H1 (cell line): ENCODE data around the gene ELOA2. TPM values are rescaled to one million over a fixed set of nuclear protein-coding genes. Genes with fewer than 3 reads are reported as not detected.

Experiments
- CTCF ChIA-PET: fragments of 300-600 bp; sonication (Branson Sonifier 250); formaldehyde crosslinking; loops from one replicate; lab custom pipeline; 2021; ENCODE audit not compliant: partially characterized antibody; lab: Charles Lee
- POLR2A ChIA-PET: fragments of 300-600 bp; sonication (Branson Sonifier 250); formaldehyde crosslinking; loops from one replicate; lab custom pipeline; 2021; ENCODE audit warnings: inconsistent platforms; ENCODE audit not compliant: partially characterized antibody; lab: Charles Lee
- DNase-seq, 2 experiments: peaks; one replicate each; pipeline versions ENCODE4 v3.0.0 to v3.0.0-alpha.2; 2010 to 2022; ENCODE audit warnings: low spot score in 2 of 2, low read depth in 1 of 2, mixed read lengths in 1 of 2
- FAIRE-seq: peaks from 2 replicates; lab custom pipeline; 2011; peaks lifted over from hg19 to GRCh38; lab: Jason Lieb, UNC
- H2AFZ ChIP-seq: 2 replicates; pipeline ENCODE4 v1.8.1; 2012; ENCODE audit warnings: low read length, inconsistent platforms
- H2AK5ac ChIP-seq: 2 replicates; pipeline ENCODE4 v1.6.1; 2013; ENCODE audit warnings: low read depth, low read length
- H2BK120ac ChIP-seq: replicated peaks from 2 replicates; pipeline ENCODE3; 2013; ENCODE audit warnings: low read depth, low read length, inconsistent platforms
- H2BK12ac ChIP-seq: 2 replicates; pipeline ENCODE4 v1.6.1; 2013; ENCODE audit warnings: low read depth, low read length
- H2BK15ac ChIP-seq: 2 replicates; pipeline ENCODE4 v1.6.1; 2013; ENCODE audit warnings: low read length
- H2BK20ac ChIP-seq: 2 replicates; pipeline ENCODE4 v1.6.1; 2013; ENCODE audit warnings: low read length
- H2BK5ac ChIP-seq: 2 replicates; pipeline ENCODE4 v1.6.1; 2013; ENCODE audit warnings: low read depth, low read length
- H3K14ac ChIP-seq: 2 replicates; pipeline ENCODE4 v1.6.1; 2013; ENCODE audit warnings: inconsistent platforms; ENCODE audit not compliant: insufficient read length
- H3K18ac ChIP-seq: 2 replicates; pipeline ENCODE4 v1.6.1; 2013; ENCODE audit warnings: low read length; ENCODE audit errors: extremely low read depth
- H3K23ac ChIP-seq: 2 replicates; pipeline ENCODE4 v1.6.1; 2013; ENCODE audit warnings: inconsistent platforms; ENCODE audit not compliant: insufficient read length
- H3K23me2 ChIP-seq: 2 replicates; pipeline ENCODE4 v1.6.1; 2013; ENCODE audit warnings: low read depth, low read length
- H3K27ac ChIP-seq: 2 replicates; pipeline ENCODE4 v1.6.1; 2011; ENCODE audit warnings: low read depth, low read length, inconsistent platforms
- H3K27me3 ChIP-seq, 4 experiments: replicated peaks in 1 of 4; 1 replicate in 1 of 4; 2 replicates in 3 of 4; pipeline versions ENCODE4 v1.6.1 to v1.8.1; 2011 to 2013; ENCODE audit warnings: low read length in 3 of 4, mild to moderate bottlenecking in 3 of 4, inconsistent platforms in 2 of 4, mixed read lengths in 2 of 4, moderate library complexity in 1 of 4; ENCODE audit not compliant: control insufficient read depth in 3 of 4, insufficient read depth in 3 of 4; ENCODE audit errors: extremely low read depth in 1 of 4
- H3K36me3 ChIP-seq, 4 experiments: 2 replicates each; pipeline versions ENCODE4 v1.6.1 to v1.8.1; 2011 to 2013; ENCODE audit warnings: mild to moderate bottlenecking in 4 of 4, low read length in 3 of 4, moderate library complexity in 2 of 4, control low read depth in 1 of 4, inconsistent platforms in 1 of 4; ENCODE audit not compliant: insufficient read depth in 4 of 4, control insufficient read depth in 2 of 4
- H3K4ac ChIP-seq: replicated peaks from 2 replicates; pipeline ENCODE3; 2013; ENCODE audit warnings: low read length, low read depth, mixed read lengths, inconsistent platforms; ENCODE audit not compliant: insufficient read length
- H3K4me1 ChIP-seq, 4 experiments: replicated peaks in 1 of 4; 1 replicate in 1 of 4; 2 replicates in 3 of 4; pipeline versions ENCODE4 v1.6.1 to v1.8.1; 2011 to 2013; ENCODE audit warnings: low read length in 3 of 4, inconsistent platforms in 2 of 4, mixed read lengths in 1 of 4; ENCODE audit not compliant: insufficient read depth in 4 of 4, control insufficient read depth in 3 of 4
- H3K4me2 ChIP-seq, 2 experiments: 2 replicates each; pipeline versions ENCODE4 v1.6.1 to v1.8.1; 2011 to 2013; ENCODE audit warnings: low read depth in 2 of 2, low read length in 2 of 2, control low read depth in 1 of 2, inconsistent platforms in 1 of 2, mild to moderate bottlenecking in 1 of 2; ENCODE audit not compliant: insufficient read depth in 1 of 2
- H3K4me3 ChIP-seq, 4 experiments: fragments of 200-600, 300-600 bp in 1 of 4; sonication (generic), shearing (Covaris generic), sonication (Bioruptor Twin) in 1 of 4; 2 replicates each; pipeline versions ENCODE4 v1.5.1 to v1.8.1; 2011 to 2016; ENCODE audit warnings: low read length in 4 of 4, low read depth in 3 of 4, control low read depth in 2 of 4, inconsistent platforms in 2 of 4, mild to moderate bottlenecking in 2 of 4, mixed read lengths in 1 of 4, moderate library complexity in 1 of 4; ENCODE audit not compliant: insufficient read depth in 2 of 4; ENCODE audit errors: extremely low read depth in 1 of 4
- H3K56ac ChIP-seq: replicated peaks from 2 replicates; pipeline ENCODE3; 2013; ENCODE audit warnings: low read depth, mild to moderate bottlenecking, mixed read lengths, low read length, inconsistent platforms; ENCODE audit not compliant: insufficient read length
- H3K79me1 ChIP-seq: 2 replicates; pipeline ENCODE4 v1.6.1; 2013; ENCODE audit warnings: low read depth, low read length, control low read depth
- H3K79me2 ChIP-seq, 2 experiments: 2 replicates each; pipeline versions ENCODE4 v1.6.1 to v1.8.1; 2012 to 2013; ENCODE audit warnings: low read length in 2 of 2, mild to moderate bottlenecking in 2 of 2, inconsistent platforms in 1 of 2; ENCODE audit not compliant: insufficient read depth in 2 of 2, control insufficient read depth in 1 of 2
- H3K9ac ChIP-seq, 4 experiments: replicated peaks in 1 of 4; 1 replicate in 1 of 4; 2 replicates in 3 of 4; pipeline versions ENCODE4 v1.6.1 to v1.8.1; 2011 to 2013; ENCODE audit warnings: low read depth in 3 of 4, low read length in 3 of 4, control low read depth in 2 of 4, mild to moderate bottlenecking in 2 of 4, moderate library complexity in 2 of 4, inconsistent platforms in 1 of 4; ENCODE audit errors: extremely low read depth in 1 of 4
- H3K9me3 ChIP-seq, 2 experiments: 2 replicates each; pipeline versions ENCODE4 v1.6.1 to v1.8.1; 2012 to 2013; ENCODE audit warnings: mild to moderate bottlenecking in 2 of 2, moderate library complexity in 2 of 2, control low read depth in 1 of 2, inconsistent platforms in 1 of 2, low read depth in 1 of 2, low read length in 1 of 2, mixed read lengths in 1 of 2; ENCODE audit not compliant: insufficient read depth in 2 of 2
- H4K20me1 ChIP-seq, 2 experiments: replicated peaks in 1 of 2; 2 replicates each; pipeline versions ENCODE3 to v1.8.1; 2011 to 2013; ENCODE audit warnings: inconsistent platforms in 2 of 2, low read length in 2 of 2, mild to moderate bottlenecking in 1 of 2; ENCODE audit not compliant: insufficient read depth in 2 of 2, control insufficient read depth in 1 of 2
- H4K5ac ChIP-seq: 2 replicates; pipeline ENCODE4 v1.6.1; 2013; ENCODE audit warnings: low read length, low read depth, mixed read lengths, inconsistent platforms; ENCODE audit not compliant: insufficient read length
- H4K8ac ChIP-seq: 2 replicates; pipeline ENCODE4 v1.8.0; 2013; ENCODE audit warnings: mild to moderate bottlenecking, moderate library complexity, low read length, inconsistent platforms; ENCODE audit not compliant: insufficient read depth; ENCODE audit errors: extremely low read depth
- H4K91ac ChIP-seq: replicated peaks from 2 replicates; pipeline ENCODE3; 2013; ENCODE audit warnings: low read length, mixed read lengths, inconsistent platforms; ENCODE audit not compliant: insufficient read length
- HDAC2 ChIP-seq, 2 experiments: fragments of 300-600 bp in 1 of 2; sonication (generic) in 1 of 2; IDR thresholded peaks; 2 replicates each; pipeline ENCODE4 v1.6.1; 2011 to 2012; ENCODE audit warnings: low read depth in 2 of 2, low read length in 2 of 2, mild to moderate bottlenecking in 2 of 2, moderate library complexity in 2 of 2, borderline replicate concordance in 1 of 2, inconsistent platforms in 1 of 2
- RNF2 ChIP-seq: fragments of 200-900, 300-1000 bp; sonication (generic); IDR thresholded peaks from 2 replicates; pipeline ENCODE4 v1.7.1; 2016; ENCODE audit warnings: borderline replicate concordance, low read depth, mild to moderate bottlenecking, antibody characterized with exemption, low read length; ENCODE audit not compliant: poor library complexity, severe bottlenecking; ENCODE audit errors: missing control alignments
- WGBS, 2 experiments: shearing (Covaris generic) in 1 of 2; methylation state at CpG; one replicate each; pipeline versions ENCODE4 v1.1.6 to v1.1.7; 2013 to 2015; ENCODE audit warnings: low lambda C conversion rate in 2 of 2, mixed read lengths in 2 of 2, inconsistent platforms in 1 of 2, low coverage in 1 of 2, missing lambda C conversion rate in 1 of 2; ENCODE audit not compliant: insufficient replicate concordance in 2 of 2, insufficient coverage in 1 of 2, insufficient read length in 1 of 2; ENCODE audit errors: extremely low coverage in 1 of 2, missing lambda C conversion rate in 1 of 2; 5-methylcytosine and 5-hydroxymethylcytosine counted together
- polyA plus RNA-seq, 7 experiments: library from polyadenylated mRNA; depleted of rRNA in 3 of 7; stranded (reverse) in 5 of 7; unstranded in 2 of 7; fragments of >200 nt in 5 of 7; fragments of 200-250 nt in 2 of 7; gene quantifications; 1 replicate in 5 of 7; 2 replicates in 1 of 7; 4 replicates in 1 of 7; pipeline versions ENCODE4 v1.2.1 to v1.2.3, GENCODE V29; 2011 to 2013; ENCODE audit warnings: missing spikeins in 2 of 7, mixed read lengths in 2 of 7
- total RNA-seq: library from RNA; stranded (reverse); fragmentation: NEBNext Ultra II Directional; extraction: Animal tissue kit (Norgen Biotek cat#: 25700); gene quantifications from 2 replicates; pipeline ENCODE4 v1.2.1, GENCODE V29; 2021

Gene ELOA2
- total and polyA plus RNA-seq, 2 of the 8 experiments (the other 6 are each of a cell fraction or from before 2014, with no cell fraction given) = not detected

- H3K23ac ChIP-seq = no peak overlapping the region
- no peak overlapping the region for H2BK15ac ChIP-seq
- FAIRE-seq (peak; percentile 45), DNase-seq (no peak)
- WGBS, 2 experiments = 73% methylated on average over 13 of the region's 13 CpGs; no CpG with 5 or more reads in 1 of the 2 experiments
- H2AFZ ChIP-seq = no peak overlapping the region; the same call in 1 of the 2 replicates
- H3K79me2 ChIP-seq = no peaks in the 10 kb centered on the region
- H3K79me1 ChIP-seq = no peaks in the 10 kb centered on the region
- H3K27me3 ChIP-seq = no peaks in the 10 kb centered on the region
- 0 out of 2 replicates have a peak overlapping the region, but pooled peaks have one; percentile 10 for H2BK20ac ChIP-seq
- H3K14ac ChIP-seq = no peak overlapping the region
- no peak overlapping the region for H4K8ac ChIP-seq
- no peak overlapping the region for H3K56ac ChIP-seq
- H3K27ac ChIP-seq = no peak overlapping the region
- no peak overlapping the region for H3K4me2 ChIP-seq
- H3K4ac ChIP-seq = no peak overlapping the region
- no peak overlapping the region for H4K5ac ChIP-seq
- no peak overlapping the region for H3K18ac ChIP-seq
- 0 out of 8 replicates have a peak, but pooled peaks cover 0 to 2% (median 0%) of the 10 kb centered on the region in 4 experiments for H3K36me3 ChIP-seq
- no peaks in the 10 kb centered on the region for H3K9me3 ChIP-seq
- ChIA-PET POLR2A (interaction anchor here (1.1 kb wide), 1 partner anchor 163 kb away, joined by 3 read pairs; no protein-coding TSS in a partner anchor), CTCF (interaction anchor here (0.6 to 2.7 kb wide), 12 partner anchors 11 to 417 kb away, joined by 3 to 6 read pairs (median 3); no protein-coding TSS in a partner anchor)
- H2BK5ac ChIP-seq = no peak overlapping the region
- no peak overlapping the region for H4K91ac ChIP-seq
- H2BK12ac ChIP-seq = peak overlapping the region; percentile 84; the same call in 1 of the 2 replicates
- no peaks in the 10 kb centered on the region for H3K23me2 ChIP-seq
- TF ChIP-seq HDAC2 (IDR thresholded peaks at IDR 0.05; ENCODE audit: borderline replicate concordance in 1 of 2, low read depth in 2 of 2, low read length in 2 of 2) (no peak), RNF2 (no peak)
- H3K9ac ChIP-seq = no peak overlapping the region
- H4K20me1 ChIP-seq = no peaks in the 10 kb centered on the region
- no peak overlapping the region for H2AK5ac ChIP-seq
- peaks cover 0 to 4% (median 3%) of the 10 kb centered on the region in 4 experiments; a peak in 6 of 7 replicates for H3K4me1 ChIP-seq
- H3K4me3 ChIP-seq = no peak overlapping the region
- no peak overlapping the region for H2BK120ac ChIP-seq
Measured at GRCh38 chr18:47075098-47075883, 39.9 kb upstream of the ELOA2 start.
